Measurements from ENCODE around the gene FPGS. TPM values are rescaled to one million over a fixed set of nuclear protein-coding genes. Genes with fewer than 3 reads are reported as not detected.

Gene FPGS
- total RNA-seq, 1 donor from 2014 or later: 70.0 TPM

- DNase-seq (ENCODE audit: low read depth): no peak
- H3K4me3 ChIP-seq (ENCODE audit: low read depth, low read length): no peak overlapping the region
- H3K36me3 ChIP-seq (ENCODE audit: control insufficient read depth, insufficient read depth, low read length): peaks cover 38% of the 10 kb centered on the region
- H3K27me3 ChIP-seq (ENCODE audit: control insufficient read depth, insufficient read depth, low read length): no peaks in the 10 kb centered on the region
- no peak for TF ChIP-seq CTCF (IDR thresholded peaks at IDR 0.05; ENCODE audit: insufficient read depth, low read length, severe bottlenecking)
- no peak for FAIRE-seq
These were observed 14.2 kb upstream of the FPGS start for GRCh38 chr9:127788337-127789011.

GRCh38 chr9:127789179-127789578, 13.5 kb upstream of the FPGS start:
- Histone ChIP-seq H3K27me3 (ENCODE audit: control insufficient read depth, insufficient read depth, low read length) (no peaks in the 10 kb centered on the region), H3K4me3 (ENCODE audit: low read depth, low read length) (no peak overlapping the region), H3K36me3 (ENCODE audit: control insufficient read depth, insufficient read depth, low read length) (peaks cover 38% of the 10 kb centered on the region)
- DNase-seq (ENCODE audit: low read depth) (no peak), FAIRE-seq (no peak)
- TF ChIP-seq CTCF (IDR thresholded peaks at IDR 0.05; ENCODE audit: insufficient read depth, low read length, severe bottlenecking): no peak

GRCh38 chr9:127790094-127790855, 12.4 kb upstream of the FPGS start:
- Histone ChIP-seq H3K4me3 (ENCODE audit: low read depth, low read length) (no peak overlapping the region), H3K27me3 (ENCODE audit: control insufficient read depth, insufficient read depth, low read length) (no peaks in the 10 kb centered on the region), H3K36me3 (ENCODE audit: control insufficient read depth, insufficient read depth, low read length) (peaks cover 38% of the 10 kb centered on the region)
- DNase-seq (ENCODE audit: low read depth) (no peak), FAIRE-seq (no peak)
- no peak for TF ChIP-seq CTCF (IDR thresholded peaks at IDR 0.05; ENCODE audit: insufficient read depth, low read length, severe bottlenecking)

- Histone ChIP-seq H3K27me3 (ENCODE audit: control insufficient read depth, insufficient read depth, low read length) (no peaks in the 10 kb centered on the region), H3K36me3 (ENCODE audit: control insufficient read depth, insufficient read depth, low read length) (peaks cover 38% of the 10 kb centered on the region), H3K4me3 (ENCODE audit: low read depth, low read length) (no peak overlapping the region)
- no peak for FAIRE-seq
- TF ChIP-seq CTCF (IDR thresholded peaks at IDR 0.05; ENCODE audit: insufficient read depth, low read length, severe bottlenecking): no peak
- no peak for DNase-seq (ENCODE audit: low read depth)
These were observed 11.6 kb upstream of the FPGS start for GRCh38 chr9:127791085-127791484.

GRCh38 chr9:127792417-127793031, 10.2 kb upstream of the FPGS start:
- DNase-seq (ENCODE audit: low read depth): no peak
- H3K36me3 ChIP-seq (ENCODE audit: control insufficient read depth, insufficient read depth, low read length): peaks cover 32% of the 10 kb centered on the region
- H3K4me3 ChIP-seq (ENCODE audit: low read depth, low read length): no peak overlapping the region
- no peaks in the 10 kb centered on the region for H3K27me3 ChIP-seq (ENCODE audit: control insufficient read depth, insufficient read depth, low read length)
- TF ChIP-seq CTCF (IDR thresholded peaks at IDR 0.05; ENCODE audit: insufficient read depth, low read length, severe bottlenecking): no peak
- FAIRE-seq: no peak
